ENCODE measurements around the gene TRIM24.
"Not testable (repeated sequence)": the region's sequence is repeated elsewhere in the genome, so short reads cannot be mapped to it uniquely, and the experiment has no call there.

TRIM24 gene

DNA sequence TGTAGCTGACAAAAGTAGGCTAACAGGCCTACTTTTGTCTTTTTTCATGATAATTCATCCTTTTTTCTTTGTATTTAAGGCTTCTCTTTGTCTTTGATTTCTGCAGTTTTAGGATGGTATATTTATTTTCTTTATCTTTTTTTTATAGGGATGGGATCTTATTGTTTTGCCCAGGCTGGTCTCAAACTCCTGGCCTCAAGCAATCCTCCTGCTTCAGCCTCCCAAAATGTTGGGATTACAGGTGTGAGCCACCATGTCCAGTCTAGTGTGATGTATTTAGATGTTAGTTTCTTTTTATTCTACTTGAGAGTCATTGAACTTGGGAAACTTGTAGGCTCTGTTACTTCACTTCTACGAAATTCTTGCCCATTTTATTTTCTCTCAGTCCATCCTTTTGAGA is 35.4 kb downstream of the TRIM24 start:
- DNase-seq, result no peak

DNA sequence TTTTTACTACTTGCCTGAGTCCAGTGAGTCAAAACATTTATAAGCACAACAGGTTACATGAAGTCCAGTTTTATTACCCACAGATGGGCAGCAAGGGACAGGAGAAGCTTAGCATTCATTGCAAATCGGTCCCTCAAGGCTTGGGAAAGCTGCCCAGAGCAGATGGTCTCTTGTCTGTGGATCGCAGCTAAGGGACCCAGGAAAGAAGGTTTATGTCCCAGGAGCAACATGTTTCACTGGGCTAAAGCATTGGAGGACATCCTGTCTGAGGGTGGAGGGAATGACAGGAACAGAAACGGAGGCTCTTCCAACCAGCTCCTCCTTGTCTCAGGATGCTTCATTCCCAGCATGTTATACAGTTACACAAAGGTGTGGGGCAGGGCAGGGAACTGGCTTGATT is 39.3 kb downstream of the TRIM24 start:
- DNase-seq, result no peak

DNA sequence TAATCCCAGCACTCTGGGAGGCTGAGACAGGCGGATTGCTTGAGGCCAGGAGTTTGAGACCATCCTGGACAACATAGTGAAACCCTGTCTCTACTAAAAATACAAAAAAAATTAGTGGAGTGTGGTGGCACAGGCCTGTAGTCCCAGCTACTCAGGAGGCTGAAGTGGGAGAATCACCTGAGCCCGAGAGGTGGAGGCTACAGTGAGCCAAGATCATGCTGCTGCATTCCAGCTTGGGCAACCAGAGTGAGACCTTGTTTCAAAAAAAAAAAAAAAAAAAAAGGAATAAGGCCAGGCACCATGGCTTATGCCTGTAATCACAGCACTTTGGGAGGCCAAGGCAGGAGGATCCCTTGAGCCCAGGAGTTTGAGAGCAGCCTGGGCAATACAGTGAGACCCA is 40.2 kb downstream of the TRIM24 start:
- DNase-seq, result not testable (repeated sequence)

DNA sequence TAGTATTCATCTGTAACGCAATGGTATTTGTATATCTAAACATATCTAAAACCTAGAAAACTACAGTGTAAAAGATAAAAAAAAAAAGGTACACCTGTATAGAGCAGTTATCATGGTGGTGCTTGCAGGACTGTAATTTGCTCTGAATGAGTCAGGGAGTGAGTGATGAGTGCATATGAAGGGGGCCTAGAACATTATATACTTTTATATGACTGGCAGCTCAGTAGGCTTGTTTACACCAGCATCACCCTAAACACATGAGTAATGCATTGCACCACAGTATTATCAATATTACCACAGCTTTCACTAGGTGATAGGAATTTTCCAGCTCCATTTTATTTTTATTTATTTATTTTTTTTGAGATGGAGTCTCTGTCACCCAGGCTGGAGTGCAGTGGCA is 40.8 kb downstream of the TRIM24 start:
- no peak for DNase-seq

DNA sequence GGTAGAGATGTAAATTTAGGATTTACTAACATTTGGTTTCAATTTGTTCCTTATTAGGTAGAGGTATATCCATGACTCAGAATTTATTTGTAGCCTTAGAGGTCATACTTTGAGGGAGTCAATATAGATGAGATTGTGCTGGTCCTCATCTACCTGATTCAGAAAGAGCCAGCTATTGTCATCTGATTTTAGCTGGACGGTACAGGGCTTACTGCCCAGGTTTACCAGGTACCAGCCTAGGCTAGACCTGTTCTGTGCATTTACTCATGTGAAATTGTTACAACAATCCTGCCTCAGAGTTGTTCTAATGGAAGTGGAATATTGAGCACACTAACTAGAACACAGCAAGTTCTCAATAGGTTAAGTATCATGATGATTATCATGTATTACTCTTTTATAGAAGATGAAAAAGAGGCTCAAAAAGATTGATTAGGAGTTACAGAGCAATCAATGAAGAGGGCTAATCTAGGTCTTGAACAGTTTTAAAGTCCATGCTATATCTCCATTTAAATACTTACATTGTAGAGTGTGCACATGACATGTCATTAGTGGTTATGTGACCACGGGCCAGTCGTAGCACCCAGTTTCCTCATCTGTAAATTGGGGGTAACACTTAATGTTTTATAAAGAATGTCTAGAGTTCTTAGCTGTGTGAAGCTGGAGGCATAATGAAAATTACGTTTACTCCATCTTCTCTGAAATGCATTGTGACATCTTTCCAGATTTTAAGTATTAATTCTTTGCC is 42.1 kb downstream of the TRIM24 start:
- DNase-seq, result no peak

DNA sequence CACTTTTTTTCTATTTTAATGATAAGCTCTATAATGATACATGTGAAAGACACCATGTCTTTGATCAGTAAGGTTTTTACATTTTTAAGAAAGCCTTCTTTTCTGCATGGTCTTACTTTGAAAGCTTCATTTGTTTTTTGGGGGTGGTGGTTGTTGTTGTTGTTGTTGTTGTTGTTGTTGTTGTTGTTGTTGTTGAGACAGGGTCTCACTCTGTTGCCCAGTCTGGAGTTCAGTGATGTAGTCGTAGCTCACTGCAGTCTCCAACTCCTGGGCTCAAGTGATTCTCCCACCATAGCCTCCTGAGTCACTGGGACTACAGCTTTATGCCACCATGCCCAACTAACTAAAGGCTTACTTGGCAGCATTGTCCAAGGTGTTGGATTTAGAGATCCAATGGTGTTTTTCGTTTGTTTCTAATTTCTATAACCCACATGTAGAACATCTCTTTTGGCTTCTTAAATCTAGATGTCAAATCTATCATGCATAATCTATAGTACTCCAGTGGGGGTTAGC is 45.4 kb downstream of the TRIM24 start:
- DNase-seq, result no peak

DNA sequence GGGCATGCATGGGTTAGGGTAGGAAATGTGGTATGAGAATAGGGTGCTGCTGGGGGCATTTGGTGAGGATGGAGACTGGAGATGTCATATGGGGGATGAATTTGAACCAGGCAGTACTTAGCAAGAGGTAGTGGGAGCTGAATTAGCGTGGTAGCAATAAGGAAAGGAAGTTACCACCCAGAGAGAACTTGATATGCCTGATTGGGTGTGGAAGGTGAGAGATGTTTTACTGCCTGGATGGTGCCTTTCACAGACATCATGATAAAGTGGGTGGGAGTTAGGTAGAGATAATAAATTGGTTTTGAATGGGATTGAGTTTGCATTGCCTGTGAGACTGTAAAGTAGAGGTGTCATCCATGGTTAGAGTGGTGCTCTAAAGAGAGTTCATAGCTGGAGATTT is 46.7 kb downstream of the TRIM24 start:
- DNase-seq, result no peak

DNA sequence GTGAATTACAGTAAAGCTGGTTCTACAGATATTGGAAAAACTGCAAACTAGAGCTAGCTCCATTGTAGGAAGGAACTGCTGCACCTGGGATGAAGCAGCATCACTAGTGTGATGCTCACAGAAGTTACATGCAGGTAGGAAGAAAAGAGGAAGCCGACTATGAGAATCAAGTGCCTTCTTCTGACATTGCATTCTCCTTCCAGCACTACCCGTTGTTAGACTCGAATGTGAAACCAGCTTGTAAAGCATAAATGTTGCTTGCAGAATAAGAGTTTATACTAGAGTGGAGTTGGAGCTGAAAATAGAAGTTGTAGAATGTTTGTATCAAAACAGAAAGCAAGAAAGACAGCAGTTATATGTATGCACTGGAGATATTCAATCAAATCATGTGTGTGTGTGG is 49.9 kb downstream of the TRIM24 start:
- DNase-seq, result no peak

DNA sequence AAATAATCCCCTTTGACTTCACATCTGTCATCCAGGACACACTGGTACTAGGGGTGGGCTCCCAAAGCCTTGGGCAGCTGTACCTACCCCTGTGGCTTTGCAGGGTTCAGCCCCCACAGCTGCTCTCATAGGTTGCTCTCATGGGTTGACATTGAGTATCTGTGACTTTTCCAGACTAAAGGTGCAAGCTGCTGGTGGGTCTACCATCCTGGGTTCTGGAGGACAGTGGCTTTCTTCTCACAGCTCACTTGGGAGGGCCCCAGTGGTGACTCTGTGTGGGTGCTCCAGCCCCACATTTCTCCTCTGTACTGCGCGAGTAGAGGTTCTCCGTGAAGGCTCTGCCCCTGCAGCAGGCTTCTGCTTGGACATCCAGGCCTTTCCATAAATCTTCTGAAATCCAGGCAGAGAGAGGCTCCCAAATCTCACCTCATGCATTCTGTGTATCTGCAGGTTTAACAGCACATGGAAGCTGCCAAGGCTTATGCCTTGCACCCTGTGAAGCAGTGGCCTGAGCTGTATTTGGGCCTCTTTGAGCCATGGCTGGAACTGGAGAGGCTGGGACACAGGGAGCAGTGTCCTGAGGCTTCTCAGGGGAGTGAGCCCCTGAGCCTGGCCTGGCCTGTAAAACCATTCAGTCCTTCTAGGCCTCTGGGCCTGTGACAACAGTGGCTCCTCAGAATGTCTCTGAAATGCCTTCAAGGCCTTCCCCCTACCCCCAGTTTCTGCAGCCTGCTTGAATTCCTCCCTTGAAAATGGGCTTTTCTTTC is 52.2 kb downstream of the TRIM24 start:
- no peak for DNase-seq

DNA sequence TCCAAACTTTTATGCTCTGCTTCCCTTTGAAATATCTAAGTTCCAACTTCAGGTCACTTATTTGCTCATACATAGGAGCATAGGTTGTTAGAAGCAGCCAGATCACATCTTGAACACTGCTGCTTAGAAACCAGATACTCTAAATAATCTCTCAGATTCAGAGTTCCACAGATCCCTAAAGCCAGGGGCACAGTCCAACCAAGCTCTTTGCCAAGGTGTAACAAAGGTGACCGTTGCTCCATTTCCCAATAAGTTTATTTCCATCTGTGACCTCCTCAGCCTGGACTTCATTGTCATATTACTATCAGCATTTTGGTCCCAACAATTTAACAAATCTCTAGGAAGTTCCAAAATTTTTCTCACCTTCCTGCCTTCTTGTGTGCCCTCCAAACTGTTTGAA is 52.8 kb downstream of the TRIM24 start:
- no peak for DNase-seq

DNA sequence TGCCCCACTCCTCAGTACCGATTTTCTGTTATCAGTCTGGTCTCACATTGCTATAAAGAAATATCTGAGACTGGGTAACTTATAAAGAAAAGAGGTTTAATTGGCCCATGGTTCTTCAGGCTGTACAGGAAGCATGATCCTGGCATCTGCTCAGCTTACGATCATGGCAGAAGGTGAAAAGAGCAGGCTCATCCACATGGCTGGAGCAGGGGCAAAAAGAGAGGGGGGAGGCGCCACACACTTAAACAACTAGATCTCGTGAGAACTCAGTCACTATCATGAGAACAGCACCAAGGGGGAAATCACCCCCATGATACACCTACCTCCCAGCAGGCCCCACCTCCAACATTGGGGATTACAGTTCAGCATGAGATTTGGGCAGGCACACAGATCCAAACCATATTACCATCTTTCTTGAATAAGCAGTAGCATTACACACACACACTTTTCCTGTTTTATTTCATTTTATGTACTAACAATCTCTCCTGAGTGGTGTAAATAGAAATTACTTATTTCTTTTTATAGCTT is 53.3 kb downstream of the TRIM24 start:
- no peak for DNase-seq

DNA sequence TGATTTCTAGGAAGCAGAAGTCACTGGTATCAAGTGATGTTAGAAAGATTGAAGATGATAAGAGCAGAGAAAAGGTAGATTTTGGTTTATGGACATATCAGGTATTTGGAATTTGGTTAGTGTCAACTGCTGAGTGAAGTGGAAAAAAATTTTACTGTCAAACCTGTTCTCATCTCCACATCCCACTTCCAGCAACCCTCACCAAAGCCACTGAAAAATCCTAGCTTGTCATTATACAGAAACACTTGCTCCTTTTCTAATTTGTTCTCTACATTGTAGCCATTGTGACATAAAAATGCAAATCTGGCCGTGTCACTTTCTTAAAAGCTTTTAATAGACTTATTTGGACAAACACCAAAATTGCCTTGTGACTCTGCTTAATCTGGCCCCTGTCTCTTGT is 54.0 kb downstream of the TRIM24 start:
- no peak for DNase-seq

DNA sequence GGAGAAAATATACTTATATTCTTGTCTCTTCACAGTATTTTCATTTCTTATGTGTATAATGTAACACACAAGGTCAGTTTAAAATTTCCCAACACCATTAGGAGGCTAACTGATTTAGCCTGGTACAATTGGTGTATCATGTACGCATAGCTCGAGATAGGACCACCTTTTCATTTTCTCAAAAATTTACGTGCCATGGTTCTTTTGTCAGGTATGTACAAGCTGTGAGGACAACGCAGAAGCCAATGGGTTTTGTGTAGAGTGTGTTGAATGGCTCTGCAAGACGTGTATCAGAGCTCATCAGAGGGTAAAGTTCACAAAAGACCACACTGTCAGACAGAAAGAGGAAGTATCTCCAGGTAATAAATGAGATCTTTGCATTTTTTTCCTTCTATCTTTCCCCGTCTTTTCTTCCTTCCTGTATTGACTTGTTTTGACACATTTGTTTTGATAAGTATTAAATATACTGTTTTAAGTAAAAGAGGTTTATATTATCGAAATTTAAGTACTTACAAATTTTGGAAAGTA is 55.0 kb downstream of the TRIM24 start:
- DNase-seq, result no peak

DNA sequence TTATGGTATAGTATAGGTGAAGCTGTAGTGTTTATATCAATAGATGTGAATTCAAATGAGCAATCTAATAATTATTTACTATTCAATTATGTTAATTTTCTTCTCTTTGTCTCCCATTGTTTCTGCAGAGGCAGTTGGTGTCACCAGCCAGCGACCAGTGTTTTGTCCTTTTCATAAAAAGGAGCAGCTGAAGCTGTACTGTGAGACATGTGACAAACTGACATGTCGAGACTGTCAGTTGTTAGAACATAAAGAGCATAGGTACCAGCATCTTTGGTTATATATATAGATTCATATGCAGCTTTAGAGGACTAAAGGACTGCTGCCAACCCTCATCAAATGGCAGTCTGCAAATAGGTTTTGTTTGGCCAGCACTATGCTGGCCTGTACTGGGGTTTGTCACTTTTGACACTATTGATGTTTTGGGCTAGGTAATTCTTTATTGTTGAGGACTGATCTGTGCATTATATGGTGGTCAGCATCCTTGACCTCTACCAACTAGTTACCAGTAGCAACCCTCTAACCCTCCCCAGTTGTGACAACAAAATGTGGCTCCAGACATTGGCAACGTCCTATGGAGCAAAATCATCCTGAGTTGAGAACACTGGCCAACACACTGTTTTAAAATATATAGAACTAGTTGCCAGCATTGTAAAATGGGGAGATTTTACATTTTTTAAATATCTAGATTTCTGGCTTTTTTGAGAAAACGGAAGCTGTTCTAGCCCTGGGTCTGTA is 59.2 kb downstream of the TRIM24 start:
- DNase-seq, result no peak

DNA sequence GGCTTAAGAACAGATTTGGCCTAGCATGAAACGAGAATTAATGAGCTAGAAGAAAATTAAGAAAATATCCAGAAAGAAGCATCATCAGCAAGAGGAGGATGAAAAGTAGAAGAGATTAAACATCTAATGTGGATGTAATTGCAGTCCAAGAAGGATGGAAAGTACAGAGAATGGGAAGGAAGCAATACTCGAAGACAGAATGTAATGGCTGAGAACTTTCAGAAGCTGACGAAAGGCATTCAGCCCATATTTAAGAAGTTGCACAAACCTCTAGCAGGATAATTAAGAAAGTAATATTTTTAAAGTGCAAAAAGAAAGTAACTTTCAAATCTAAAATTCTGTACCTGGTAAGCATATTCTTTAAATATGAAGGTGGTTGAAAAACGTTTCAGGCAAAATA is 60.7 kb downstream of the TRIM24 start:
- no peak for DNase-seq

DNA sequence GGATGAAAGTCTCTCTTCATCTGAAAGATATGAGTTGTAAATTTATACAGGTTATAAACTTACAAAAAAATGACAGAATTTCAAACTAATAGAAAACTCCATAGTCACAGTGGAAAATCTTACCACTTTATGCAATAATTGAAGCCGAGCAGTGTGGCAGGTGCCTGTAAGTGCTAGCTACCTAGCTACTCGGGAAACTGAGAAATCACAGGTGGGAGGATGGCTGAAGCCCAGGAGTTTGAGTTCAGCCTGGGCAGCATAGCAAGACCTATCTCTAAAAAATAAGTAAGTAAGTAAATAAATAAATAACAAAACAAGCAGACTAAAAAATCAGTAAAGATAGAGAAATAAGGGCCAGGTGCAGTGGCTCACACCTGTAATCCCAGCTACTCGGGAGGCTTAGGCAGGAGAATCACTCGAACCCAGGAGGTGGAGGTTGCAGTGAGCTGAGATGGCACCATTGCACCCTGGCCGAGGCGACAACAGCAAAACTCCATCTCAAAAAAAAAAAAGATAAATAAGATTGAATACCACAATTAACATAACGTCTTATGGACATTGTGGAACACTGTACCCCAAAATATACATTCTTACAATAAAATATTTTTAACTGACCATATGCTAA is 61.9 kb downstream of the TRIM24 start:
- DNase-seq, result no peak

DNA sequence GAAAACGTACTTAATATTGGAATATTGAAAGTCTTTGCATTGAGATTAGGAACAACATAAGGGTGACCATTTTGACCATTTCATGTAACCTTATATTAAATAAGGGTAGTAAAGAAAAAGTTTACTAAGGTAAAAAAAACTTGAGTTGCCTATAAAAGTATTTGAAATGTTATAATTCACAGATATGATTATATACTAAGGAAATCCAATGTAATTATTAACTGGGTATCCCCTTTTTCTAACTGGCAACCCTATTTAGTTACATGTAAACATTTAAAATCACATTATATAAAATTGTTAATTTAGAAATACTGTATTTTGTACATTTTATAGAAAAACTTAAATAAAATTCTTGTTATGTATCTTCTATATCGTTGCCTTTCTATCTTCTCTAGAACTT is 64.2 kb downstream of the TRIM24 start:
- DNase-seq, result no peak

DNA sequence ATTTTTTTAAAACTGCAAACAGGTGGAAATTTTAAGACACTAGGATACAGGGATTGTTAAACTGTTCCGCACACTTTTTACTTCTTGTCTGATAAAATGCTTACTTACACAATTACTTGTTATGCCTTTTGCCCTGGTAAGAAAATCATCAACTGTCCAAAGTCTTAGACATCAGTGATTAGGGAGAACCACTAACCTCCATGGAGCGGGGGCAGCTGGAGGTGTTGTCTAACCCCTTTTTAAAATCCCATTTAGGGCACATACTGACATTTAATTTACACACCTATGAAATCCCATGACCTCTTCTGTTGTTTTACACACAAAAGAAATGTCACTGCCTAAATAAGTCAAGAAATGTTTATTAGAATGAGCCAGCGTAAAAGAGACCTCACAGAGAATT is 65.7 kb downstream of the TRIM24 start:
- DNase-seq, result no peak

DNA sequence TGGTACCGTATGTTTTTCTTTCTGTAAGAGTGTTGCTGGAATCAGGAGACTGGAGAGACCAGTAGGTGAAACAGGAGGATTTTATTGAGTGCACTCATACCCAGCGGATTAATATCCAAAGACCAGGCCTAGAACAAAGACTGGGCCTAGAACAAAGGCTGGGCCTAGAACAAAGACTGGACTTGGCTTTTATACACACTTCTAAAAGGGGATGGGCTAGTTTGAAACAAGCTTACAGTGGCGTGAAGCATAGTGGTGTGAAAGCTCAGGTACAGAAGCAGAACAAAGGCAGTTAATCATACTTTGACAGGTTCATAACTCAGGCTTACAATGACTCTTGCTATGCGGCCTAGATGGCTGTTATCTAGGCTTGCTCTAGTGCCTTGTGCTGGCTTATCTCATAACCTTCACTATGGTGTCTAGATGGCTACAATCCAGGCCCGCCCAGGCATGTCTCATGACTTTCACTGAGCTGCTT is 67.7 kb downstream of the TRIM24 start:
- no peak for DNase-seq

DNA sequence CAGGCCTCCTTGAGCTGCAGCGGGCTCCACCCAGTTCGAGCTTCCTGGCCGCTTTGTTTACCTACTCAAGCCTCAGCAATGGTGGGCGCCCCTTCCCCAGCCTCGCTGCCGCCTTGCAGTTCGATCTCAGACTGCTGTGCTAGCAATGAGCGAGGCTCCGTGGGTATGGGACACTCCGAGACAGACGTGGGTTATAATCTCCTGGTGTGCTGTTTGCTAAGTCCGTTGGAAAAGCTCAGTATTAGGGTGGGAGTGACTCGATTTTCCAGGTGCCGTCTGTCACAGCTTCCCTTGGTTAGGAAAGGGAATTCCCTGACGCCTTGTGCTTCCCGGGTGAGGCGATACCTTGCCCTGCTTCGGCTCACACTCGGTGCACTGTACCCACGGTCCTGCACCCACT is 76.8 kb downstream of the TRIM24 start:
- not testable (repeated sequence) for DNase-seq

DNA sequence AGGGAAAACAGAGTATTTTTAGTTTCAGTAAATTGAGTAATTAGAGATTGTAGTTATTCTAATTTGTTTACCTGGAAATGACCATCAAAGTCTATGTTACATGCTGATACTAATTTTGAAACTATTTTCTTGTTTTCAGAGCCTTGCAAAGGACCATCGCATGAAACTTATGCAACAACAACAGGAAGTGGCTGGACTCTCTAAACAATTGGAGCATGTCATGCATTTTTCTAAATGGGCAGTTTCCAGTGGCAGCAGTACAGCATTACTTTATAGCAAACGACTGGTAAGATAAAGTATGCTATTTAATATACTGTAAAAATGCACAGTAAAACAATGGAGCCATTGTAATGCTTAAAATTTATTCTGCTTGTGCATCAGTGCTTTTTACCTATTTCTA is 78.5 kb downstream of the TRIM24 start:
- DNase-seq, result no peak

DNA sequence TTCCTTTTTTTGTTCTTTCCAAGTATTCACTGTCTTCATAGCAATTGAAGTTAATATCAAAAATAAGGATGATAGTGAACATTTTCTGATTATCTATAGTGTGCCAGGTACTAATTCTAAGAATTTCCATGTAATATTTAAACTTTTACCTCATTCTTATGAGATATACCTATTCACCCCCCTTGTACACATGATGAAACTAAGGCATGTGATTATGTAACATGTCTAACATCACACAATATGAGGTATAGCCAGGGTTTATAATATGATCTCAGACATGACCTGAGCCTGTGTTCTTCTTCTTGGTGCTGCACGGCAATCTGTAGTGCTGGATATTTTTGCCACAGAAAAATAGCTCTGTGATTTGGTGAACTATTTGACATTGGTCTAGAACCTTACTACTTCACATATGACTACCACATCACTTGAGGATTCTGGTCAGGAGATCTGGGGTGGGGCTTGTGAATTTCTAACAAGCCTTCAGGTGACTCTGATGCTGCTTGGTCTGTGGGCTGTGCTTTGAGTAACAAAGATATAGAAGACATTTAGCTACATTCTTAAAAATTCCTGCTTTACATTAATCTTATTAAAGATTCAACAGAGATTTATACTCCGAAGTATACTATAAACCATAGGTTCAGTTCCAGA is 79.1 kb downstream of the TRIM24 start:
- no peak for DNase-seq

Measured in stimulated activated CD4-positive, alpha-beta T cell treated with anti-CD3 and anti-CD28 coated beads, Interleukin-2, amount 100 ng/mL, for 24 hours (primary cell).